ENCODE results near the gene CD93.

The CD93 gene

GRCh38 chr20:23034721-23035671 lies 51.1 kb downstream of the CD93 start, which contains the start of gene SSTR4:
SSTR4 (plus strand) TSS chr20:23035312; CDS start chr20:23035484, 172 bp downstream.
- DNase-seq (ENCODE audit: low spot score): no peak

- no peak for DNase-seq (ENCODE audit: low spot score)
Observed at GRCh38 chr20:23033918-23034317, 52.2 kb downstream of the CD93 start.

GRCh38 chr20:23032750-23033078 lies 53.4 kb downstream of the CD93 start:
- DNase-seq (ENCODE audit: low spot score): no peak

- DNase-seq (ENCODE audit: low spot score): no peak
Observed at GRCh38 chr20:23032056-23032749, 53.9 kb downstream of the CD93 start.

GRCh38 chr20:23031346-23031745 lies 54.8 kb downstream of the CD93 start:
- no peak for DNase-seq (ENCODE audit: low spot score)

All from globus pallidus (tissue), 1 donor.